ENCODE data around the gene SETD6. TPM values are rescaled to one million over a fixed set of nuclear protein-coding genes. Genes with fewer than 3 reads are reported as not detected.

The SETD6 gene
- total RNA-seq, 1 experiment from 2014 or later: 19.5 TPM

DNA sequence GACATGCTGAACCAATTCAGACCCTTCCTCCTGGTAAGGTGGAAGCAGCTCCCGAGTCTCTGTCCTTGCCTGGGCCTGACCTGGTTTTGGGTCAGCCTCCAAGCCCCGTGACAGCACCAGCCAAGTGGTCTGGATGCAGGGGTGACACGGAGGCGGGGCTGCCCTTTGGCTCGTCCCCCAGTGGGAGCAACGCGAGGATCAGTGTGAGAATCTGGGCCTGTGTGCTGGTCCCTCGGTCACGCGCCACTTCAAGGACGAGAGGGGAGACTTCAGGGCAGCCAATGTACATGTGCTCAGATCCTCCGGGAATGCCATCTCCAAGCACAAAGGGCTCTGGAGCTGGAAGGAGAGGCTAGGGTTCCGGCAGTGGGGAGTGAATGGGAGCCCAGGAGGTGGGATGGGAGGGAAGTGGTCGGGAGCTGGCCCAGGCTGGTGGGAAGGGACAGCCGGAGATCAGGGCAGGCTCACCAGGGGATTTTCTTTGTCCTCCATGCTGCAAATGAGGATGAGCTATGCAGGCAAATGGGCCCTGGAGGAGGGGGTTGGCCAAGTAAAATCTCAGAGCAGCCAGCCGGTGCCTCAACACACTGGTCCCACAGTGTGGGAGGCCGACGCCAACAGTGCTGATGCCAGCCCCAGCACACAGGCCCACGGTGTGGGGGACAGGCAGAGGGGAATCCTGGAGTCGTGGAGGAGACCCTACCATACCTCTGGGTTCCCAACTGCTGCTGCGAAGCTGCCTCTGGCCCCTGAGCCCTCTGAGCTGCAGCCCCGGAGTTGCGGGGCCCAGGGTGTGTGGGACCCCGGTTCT, 19.6 kb upstream of the SETD6 start:
- Mint-ChIP-seq H3K9me3 (ENCODE audit: unreplicated experiment) (no peaks in the 10 kb centered on the region), H3K4me1 (ENCODE audit: insufficient read depth, unreplicated experiment) (no peaks in the 10 kb centered on the region), H3K27me3 (ENCODE audit: insufficient read depth, unreplicated experiment) (no peaks in the 10 kb centered on the region), H3K36me3 (ENCODE audit: insufficient read depth, unreplicated experiment) (peaks cover 5% of the 10 kb centered on the region), H3K27ac (ENCODE audit: low read depth, unreplicated experiment) (no peak overlapping the region), H3K4me3 (ENCODE audit: unreplicated experiment) (no peak overlapping the region)
- TF ChIP-seq, protein P1, sequence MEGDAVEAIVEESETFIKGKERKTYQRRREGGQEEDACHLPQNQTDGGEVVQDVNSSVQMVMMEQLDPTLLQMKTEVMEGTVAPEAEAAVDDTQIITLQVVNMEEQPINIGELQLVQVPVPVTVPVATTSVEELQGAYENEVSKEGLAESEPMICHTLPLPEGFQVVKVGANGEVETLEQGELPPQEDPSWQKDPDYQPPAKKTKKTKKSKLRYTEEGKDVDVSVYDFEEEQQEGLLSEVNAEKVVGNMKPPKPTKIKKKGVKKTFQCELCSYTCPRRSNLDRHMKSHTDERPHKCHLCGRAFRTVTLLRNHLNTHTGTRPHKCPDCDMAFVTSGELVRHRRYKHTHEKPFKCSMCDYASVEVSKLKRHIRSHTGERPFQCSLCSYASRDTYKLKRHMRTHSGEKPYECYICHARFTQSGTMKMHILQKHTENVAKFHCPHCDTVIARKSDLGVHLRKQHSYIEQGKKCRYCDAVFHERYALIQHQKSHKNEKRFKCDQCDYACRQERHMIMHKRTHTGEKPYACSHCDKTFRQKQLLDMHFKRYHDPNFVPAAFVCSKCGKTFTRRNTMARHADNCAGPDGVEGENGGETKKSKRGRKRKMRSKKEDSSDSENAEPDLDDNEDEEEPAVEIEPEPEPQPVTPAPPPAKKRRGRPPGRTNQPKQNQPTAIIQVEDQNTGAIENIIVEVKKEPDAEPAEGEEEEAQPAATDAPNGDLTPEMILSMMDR (IDR thresholded peaks at IDR 0.05; ENCODE audit: unreplicated experiment): no peak
- ChIA-PET CTCF (interaction anchor here (0.6 to 6.6 kb wide), 15 partner anchors 8 to 233 kb away, joined by 3 to 72 read pairs (median 3); partner anchors contain the start of gene SLC38A7), POLR2A (interaction anchor here (0.6 kb wide), 2 partner anchors 159 to 175 kb away, joined by 3 read pairs; no protein-coding TSS in a partner anchor)
- no peak for DNase-seq (ENCODE audit: unreplicated experiment)
- intact Hi-C loops (cut with micrococcal nuclease): loop anchor here (5.0 kb wide), 1 partner anchor 167 kb away; no protein-coding TSS in a partner anchor
- BruUV-seq (replicated peaks): no TSS peak

DNA sequence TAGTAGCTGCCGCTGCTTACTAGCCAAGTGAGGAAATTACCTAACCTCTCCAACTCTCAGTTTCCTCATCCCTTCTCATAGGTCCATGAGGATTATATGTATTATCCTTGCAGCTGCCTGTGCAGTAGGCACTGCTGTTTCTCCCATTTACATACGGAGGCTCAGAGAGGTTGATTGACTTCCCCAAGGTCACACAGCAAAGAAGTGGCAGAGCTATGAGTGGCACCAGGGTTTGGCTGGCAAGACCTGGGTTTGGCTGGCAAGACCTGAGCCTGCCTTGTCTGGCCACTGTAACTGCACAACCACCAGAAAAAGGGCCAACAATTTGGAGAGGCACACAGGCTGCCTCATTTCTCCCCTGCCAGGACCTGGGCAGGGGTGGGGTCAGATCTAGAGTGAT, 17.8 kb upstream of the SETD6 start:
- DNase-seq (ENCODE audit: unreplicated experiment): no peak
- no TSS peak for BruUV-seq (replicated peaks)
- H3K27me3 Mint-ChIP-seq (ENCODE audit: insufficient read depth, unreplicated experiment): no peaks in the 10 kb centered on the region
- intact Hi-C loops (cut with micrococcal nuclease): loop anchor here (5.0 kb wide), 1 partner anchor 165 kb away; no protein-coding TSS in a partner anchor
- H3K36me3 Mint-ChIP-seq (ENCODE audit: insufficient read depth, unreplicated experiment): peaks cover 5% of the 10 kb centered on the region
- POLR2A ChIA-PET: interaction anchor here (0.6 kb wide), 1 partner anchor 38 kb away, joined by 3 read pairs; no protein-coding TSS in a partner anchor
- H3K4me3 Mint-ChIP-seq (ENCODE audit: unreplicated experiment): no peak overlapping the region
- H3K27ac Mint-ChIP-seq (ENCODE audit: low read depth, unreplicated experiment): no peak overlapping the region
- CTCF ChIA-PET: interaction anchor here (0.6 to 1.4 kb wide), 3 partner anchors 8 to 181 kb away, joined by 3 to 4 read pairs (median 4); no protein-coding TSS in a partner anchor
- H3K9me3 Mint-ChIP-seq (ENCODE audit: unreplicated experiment): no peaks in the 10 kb centered on the region
- no peaks in the 10 kb centered on the region for H3K4me1 Mint-ChIP-seq (ENCODE audit: insufficient read depth, unreplicated experiment)
- TF ChIP-seq, protein P1 (IDR thresholded peaks at IDR 0.05; ENCODE audit: unreplicated experiment): no peak

DNA sequence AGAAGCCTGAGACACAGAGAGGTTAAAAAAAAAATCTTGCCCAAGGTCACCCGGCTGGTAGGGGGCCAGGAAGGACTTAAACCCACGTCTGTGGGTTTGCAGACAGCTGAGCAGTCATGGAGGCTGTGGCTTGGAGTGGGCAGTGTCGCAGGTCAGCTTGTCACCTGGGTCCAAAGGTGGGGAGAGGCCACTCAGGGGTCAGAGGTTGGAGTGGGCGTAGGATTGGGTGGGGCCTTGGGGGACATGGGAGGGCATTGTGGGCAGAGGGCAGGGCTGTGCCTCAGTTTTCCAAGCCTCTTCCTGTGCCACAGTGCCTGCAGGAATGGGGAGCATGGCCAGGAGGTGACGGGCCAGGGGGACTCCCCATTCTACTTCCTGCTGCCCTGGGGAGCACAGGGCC, 17.4 kb upstream of the SETD6 start:
- BruUV-seq (replicated peaks): no TSS peak
- no peak overlapping the region for H3K27ac Mint-ChIP-seq (ENCODE audit: low read depth, unreplicated experiment)
- intact Hi-C loops (cut with micrococcal nuclease): loop anchor here (5.0 kb wide), 1 partner anchor 164 kb away; no protein-coding TSS in a partner anchor

More for the DNA sequence above, 17.4 kb upstream of the SETD6 start:
- ChIA-PET POLR2A (no interaction called here), CTCF (interaction anchor here (0.6 to 1.4 kb wide), 4 partner anchors 9 to 181 kb away, joined by 3 to 4 read pairs (median 4); no protein-coding TSS in a partner anchor)
- DNase-seq (ENCODE audit: unreplicated experiment): no peak
- Mint-ChIP-seq H3K9me3 (ENCODE audit: unreplicated experiment) (no peaks in the 10 kb centered on the region), H3K4me1 (ENCODE audit: insufficient read depth, unreplicated experiment) (no peaks in the 10 kb centered on the region), H3K4me3 (ENCODE audit: unreplicated experiment) (no peak overlapping the region), H3K36me3 (ENCODE audit: insufficient read depth, unreplicated experiment) (peaks cover 5% of the 10 kb centered on the region), H3K27me3 (ENCODE audit: insufficient read depth, unreplicated experiment) (no peaks in the 10 kb centered on the region)
- TF ChIP-seq, protein P1 (IDR thresholded peaks at IDR 0.05; ENCODE audit: unreplicated experiment): no peak

All from MCF 10A (cell line).